G401 (cell line): ENCODE measurements around the gene ERAP2. TPM values are rescaled to one million over a fixed set of nuclear protein-coding genes. Genes with fewer than 3 reads are reported as not detected.
A peak's percentile ranks its signal among the peaks of the same experiment; 100 is the strongest.

Experiments used
- DNase-seq: peaks from one replicate; pipeline ENCODE4 v3.0.0-alpha.2; 2015; ENCODE audit warnings: low spot score
- in situ Hi-C: cut with HindIII; loops from 2 replicates; pipeline ENCODE4 v1.10.0; 2016; ENCODE audit warnings: low sequenced_read_pairs, mixed read lengths
- total RNA-seq: library from RNA; depleted of rRNA; stranded (reverse); fragments of >200 nt; shearing (Covaris generic); gene quantifications from 2 replicates; pipeline ENCODE4 v1.2.3, GENCODE V29; 2014

The ERAP2 gene
- total RNA-seq, 1 experiment from 2014 or later = 0.68 TPM

DNA sequence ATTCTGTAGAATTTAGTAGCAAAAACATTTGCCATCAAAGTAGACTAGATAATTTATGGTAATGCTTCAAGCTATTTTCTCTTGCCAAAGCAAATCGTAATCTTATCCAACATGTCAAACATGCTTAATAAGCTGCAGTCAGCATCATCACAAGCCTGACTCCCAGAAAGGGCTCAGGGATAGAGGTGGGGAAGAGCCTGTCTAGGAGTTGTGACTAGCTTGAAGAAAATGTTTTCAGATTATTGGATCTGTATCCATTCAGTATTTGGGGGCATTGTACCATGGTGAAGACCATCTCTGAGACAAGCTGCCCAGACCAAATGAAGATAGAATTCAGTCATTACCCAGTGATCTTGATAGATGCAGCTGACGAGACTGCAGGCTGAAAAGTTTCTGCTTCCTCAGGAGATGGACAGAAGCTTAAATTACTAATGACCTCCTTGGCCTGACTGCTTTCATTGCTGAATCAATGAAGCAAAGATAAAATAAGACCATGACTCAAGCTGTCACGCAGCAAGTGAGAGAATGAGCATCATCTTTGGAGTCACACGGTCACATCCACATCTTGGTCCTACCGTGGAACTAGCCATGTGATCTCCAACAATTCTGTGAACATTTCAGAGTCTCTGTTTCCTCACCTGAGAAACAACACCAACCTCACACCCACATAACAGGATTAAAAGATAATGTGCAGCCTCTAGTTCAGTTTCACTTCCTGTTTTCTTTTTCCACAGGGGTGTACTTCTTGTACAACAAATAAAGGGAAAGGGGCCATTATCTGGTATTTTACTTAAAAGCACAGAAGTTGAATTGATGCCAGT, 9.4 kb downstream of the ERAP2 start:
- in situ Hi-C loops = no loop called here
- DNase-seq = no peak

DNA sequence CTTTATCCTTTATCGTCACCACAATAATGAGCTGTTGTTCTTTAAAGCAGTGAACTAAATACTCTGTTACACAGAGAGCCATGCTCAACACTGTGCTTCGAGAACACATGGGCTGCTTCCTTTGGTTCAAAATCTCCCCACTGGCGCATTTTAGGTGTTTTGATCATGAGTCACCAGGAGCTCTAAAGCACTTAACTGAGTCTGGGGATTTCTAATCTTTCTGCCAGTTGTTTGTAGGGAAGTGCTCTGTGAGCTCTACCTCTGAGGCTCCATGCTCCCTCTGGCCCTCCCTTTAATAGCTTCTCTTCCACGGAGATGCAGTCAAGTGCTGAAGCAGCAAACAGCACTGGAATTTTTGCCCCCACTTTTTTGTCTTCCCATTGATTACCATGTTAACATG, 17.0 kb downstream of the ERAP2 start:
- in situ Hi-C loops = no loop called here
- no peak for DNase-seq

- DNase-seq = no peak
- in situ Hi-C loops = no loop called here
Measured at GRCh38 chr5:96896276-96896675, 20.0 kb downstream of the ERAP2 start.

GRCh38 chr5:96896806-96897205, 20.5 kb downstream of the ERAP2 start:
- in situ Hi-C loops = no loop called here
- DNase-seq = no peak

GRCh38 chr5:96901384-96901783, 25.1 kb downstream of the ERAP2 start:
- no peak for DNase-seq
- in situ Hi-C loops = no loop called here

- no peak for DNase-seq
- in situ Hi-C loops = no loop called here
Measured at GRCh38 chr5:96901841-96902240, 25.5 kb downstream of the ERAP2 start.

GRCh38 chr5:96902876-96903275, 26.6 kb downstream of the ERAP2 start:
- in situ Hi-C loops = no loop called here
- no peak for DNase-seq

DNA sequence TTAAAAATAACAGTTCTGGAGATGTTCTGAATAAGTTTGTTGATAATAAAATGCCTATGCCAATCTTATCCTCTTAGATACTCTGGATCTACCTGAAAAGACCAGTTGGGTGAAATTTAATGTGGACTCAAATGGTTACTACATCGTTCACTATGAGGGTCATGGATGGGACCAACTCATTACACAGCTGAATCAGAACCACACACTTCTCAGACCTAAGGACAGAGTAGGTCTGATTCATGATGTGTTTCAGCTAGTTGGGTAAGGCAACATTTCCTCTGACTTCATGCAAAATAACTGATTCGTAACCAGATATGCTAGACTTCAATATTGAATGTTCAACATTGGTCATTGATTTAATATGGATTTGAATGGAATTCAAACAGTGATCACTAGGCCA, 27.0 kb downstream of the ERAP2 start:
- in situ Hi-C loops = no loop called here
- no peak for DNase-seq

DNA sequence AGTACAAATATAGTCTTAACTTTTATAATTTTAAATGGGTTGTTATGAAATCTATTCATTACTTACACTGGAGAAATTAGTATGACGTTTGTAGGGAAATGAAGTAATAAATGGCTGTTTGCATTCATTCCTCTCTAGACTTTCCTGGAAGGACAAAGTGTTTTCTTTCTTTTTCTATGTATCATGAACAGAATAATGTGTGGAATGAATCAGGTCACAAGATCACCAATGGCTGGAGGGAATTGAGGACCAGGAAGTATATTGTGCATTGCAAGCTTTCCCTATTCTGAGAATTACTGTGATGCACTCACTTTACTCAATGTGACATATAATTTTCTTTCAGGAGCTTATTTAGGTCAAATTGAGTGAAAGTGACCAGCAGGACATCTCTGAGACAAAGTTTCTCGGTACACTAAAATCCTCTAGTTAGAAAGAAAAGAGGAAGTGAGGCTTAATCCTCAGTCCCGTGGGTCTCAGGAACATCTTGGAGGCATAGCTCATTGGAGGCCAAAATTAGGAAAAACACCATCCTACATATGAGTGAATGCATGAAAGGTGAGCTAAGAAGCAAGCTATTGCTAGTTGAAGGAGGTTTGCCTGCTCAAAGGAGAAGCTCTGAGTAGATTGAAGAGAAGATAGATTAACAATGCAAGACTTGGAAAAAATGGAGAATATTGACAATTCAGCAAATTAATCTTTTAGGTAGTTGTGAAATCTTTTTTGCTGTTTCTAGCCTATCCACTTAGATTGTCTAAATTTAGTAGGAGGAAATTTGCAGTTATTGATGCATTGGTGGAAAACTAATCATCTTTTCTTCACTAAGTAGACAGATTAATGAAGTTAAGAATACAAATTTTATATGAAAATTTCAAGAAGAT, 28.0 kb downstream of the ERAP2 start:
- in situ Hi-C loops = no loop called here
- DNase-seq = no peak

GRCh38 chr5:96905864-96906263, 29.6 kb downstream of the ERAP2 start:
- no peak for DNase-seq
- in situ Hi-C loops = no loop called here

DNA sequence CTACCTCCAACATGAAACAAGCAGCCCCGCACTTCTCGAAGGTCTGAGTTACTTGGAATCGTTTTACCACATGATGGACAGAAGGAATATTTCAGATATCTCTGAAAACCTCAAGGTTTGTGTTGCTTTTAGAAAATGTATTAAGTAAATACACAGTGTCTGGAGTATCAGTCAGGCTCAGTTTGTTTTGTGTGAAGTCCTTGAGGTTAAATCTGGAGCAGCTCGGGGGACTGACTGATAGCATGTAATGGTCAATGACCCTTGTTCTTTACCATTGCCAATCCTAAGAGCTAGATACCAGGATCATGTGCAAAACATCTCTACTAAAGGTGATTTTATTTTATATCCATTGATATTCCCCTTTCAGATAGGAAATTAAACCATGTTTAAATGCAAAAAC, 32.7 kb downstream of the ERAP2 start:
- DNase-seq = no peak
- in situ Hi-C loops = no loop called here

- no peak for DNase-seq
- in situ Hi-C loops = no loop called here
Measured at GRCh38 chr5:96909435-96909834, 33.1 kb downstream of the ERAP2 start.

GRCh38 chr5:96911139-96911538, 34.8 kb downstream of the ERAP2 start:
- DNase-seq = no peak
- in situ Hi-C loops = no loop called here

DNA sequence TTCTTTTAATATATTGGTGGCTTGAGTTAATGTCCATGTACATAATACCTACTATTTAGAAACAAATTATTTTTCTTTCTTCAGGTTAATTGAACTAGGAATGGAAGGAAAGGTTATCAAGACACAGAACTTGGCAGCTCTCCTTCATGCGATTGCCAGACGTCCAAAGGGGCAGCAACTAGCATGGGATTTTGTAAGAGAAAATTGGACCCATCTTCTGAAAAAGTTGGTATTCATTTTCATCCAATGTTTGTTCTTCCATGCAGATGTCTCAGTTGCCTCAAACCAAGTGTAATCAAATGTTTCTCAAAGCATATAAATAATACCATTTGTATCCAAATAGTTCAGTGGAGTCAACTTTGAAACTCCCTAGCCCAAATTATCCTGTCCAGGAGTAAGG, 36.9 kb downstream of the ERAP2 start:
- in situ Hi-C loops = no loop called here

GRCh38 chr5:96919754-96920197, 43.5 kb downstream of the ERAP2 start:
- no peak for DNase-seq
- in situ Hi-C loops = no loop called here

More for the DNA sequence above, 36.9 kb downstream of the ERAP2 start:
- no peak for DNase-seq

- in situ Hi-C loops = no loop called here
- no peak for DNase-seq
Measured at GRCh38 chr5:96920744-96921355, 44.5 kb downstream of the ERAP2 start.

DNA sequence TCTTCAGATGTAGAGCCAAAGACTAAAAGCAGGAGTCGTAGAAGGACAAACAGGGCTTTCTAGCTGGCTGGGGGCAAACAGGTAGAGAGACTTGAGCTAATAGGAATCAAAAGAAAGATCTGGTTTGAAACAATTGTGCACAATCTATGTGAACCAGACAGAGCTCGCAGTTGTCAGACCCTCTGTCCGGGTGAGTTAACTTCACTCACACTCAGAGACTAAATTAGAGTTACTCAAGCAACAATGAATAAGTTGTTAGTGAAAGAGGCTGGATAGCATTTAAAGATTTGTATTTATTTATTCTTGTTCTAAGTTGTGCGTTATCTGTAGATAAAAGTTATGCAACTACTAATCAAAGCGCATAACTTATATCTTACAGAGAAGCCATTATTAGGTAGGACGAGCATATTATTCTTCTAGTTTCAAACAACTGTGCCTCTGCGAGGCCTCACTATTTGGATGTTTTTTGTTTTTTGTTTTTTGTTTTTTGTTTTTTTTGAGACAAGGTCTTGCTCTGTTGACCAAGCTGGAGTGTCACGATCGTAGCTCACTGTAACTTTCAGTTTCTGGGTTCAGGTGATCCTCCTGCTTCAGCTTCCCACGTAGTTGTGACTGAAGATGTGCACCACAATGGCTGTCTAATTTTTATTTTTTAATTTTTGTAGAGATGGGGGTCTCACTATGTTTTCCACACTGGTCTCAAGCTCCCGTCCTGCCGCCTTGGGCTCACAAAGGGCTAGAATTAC, 46.4 kb downstream of the ERAP2 start:
- in situ Hi-C loops = no loop called here
- no peak for DNase-seq

DNA sequence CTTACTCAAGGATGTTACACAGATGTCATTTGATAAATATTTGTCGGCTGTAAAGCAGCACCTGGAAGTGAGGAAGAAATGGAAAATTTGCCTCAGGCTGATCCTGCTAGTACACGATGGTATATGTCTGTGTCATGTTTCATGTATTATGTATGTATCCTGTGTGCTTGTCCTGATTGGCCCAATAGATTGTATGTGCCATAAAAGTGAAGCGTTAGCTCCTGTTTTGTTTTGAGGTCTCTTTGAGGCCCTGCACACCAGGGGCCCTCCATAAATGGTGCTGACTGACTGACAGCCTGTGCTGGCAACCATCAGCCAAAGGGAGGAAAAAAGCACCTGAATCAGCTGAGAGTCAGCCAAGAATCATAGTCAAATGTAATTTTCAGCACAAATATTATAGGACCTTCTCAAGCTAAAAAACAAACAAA, 47.7 kb downstream of the ERAP2 start:
- peak; percentile 86 for DNase-seq
- in situ Hi-C loops = no loop called here

GRCh38 chr5:96926276-96926675, 50.0 kb downstream of the ERAP2 start:
- DNase-seq = no peak
- in situ Hi-C loops = no loop called here
